TTC549 (cell line): ENCODE data around the gene CISH.

Experiments
- FAIRE-seq: peaks from 2 replicates; lab custom pipeline; 2012; peaks lifted over from hg19 to GRCh38; lab: Jason Lieb, UNC

The CISH gene

DNA sequence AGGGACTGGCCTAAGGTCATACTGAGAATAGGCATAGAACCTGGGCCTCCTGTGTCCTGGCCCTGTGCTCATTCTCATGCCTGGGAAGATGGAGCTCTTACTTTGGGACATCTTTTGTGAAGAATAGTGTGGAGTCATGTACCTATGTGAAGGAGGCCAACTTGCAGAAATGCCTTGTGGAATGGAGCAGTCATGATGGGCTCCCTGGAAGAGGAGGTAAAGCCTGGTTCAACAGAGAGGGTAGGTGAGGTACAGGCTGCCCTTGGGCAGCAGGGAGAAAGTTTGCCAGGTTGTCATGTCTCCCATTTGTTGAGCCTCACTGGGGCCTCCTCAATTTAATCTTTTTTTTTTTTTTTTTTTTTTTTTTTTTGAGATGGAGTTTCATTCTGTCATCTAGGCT lies 23.5 kb upstream of the CISH start:
- FAIRE-seq = no peak

DNA sequence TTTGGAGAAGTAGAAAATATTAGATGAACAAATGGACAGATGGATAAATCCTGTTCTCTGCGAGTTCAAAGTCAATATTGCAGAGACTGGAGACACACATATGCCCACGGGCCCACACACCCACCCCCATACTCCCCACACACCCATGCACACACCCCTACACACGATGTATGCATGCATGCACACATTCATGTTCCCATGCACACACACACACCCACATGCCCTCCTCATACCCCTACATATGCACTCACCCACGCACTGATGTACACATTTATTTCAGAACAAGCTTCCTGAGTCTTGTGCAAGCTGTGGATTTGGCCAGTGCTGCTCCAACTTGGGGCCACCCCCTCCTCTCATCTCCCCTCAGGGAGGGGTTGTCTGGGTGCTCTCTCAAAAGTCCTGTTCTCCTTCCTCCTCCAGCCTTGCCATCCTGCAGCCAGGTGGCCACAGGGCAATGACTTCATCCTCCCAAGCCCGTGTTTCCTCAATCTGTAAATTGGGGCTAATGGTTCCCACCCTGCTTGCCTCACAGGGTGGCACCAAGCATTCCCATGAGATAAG lies 21.7 kb upstream of the CISH start:
- no peak for FAIRE-seq

DNA sequence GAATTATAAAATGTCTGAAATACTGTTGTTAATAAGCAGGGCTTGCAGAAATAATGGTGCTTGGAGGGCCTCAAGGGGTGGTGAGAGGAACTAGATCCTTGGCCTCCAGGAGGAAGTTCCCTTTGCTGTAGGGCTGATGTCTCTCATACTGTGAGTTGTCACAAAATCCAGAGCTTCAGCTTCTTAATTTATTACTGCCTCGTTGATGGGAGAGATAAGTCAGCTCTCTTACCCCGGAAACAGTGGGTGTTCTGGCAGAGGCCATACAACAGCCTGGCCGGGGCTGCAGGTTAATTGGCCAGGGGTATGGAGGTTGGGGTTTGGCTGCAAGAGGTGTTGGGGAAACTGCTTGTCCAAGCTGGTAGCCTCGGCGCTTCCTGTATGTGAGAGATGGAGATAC lies 20.9 kb upstream of the CISH start:
- no peak for FAIRE-seq

DNA sequence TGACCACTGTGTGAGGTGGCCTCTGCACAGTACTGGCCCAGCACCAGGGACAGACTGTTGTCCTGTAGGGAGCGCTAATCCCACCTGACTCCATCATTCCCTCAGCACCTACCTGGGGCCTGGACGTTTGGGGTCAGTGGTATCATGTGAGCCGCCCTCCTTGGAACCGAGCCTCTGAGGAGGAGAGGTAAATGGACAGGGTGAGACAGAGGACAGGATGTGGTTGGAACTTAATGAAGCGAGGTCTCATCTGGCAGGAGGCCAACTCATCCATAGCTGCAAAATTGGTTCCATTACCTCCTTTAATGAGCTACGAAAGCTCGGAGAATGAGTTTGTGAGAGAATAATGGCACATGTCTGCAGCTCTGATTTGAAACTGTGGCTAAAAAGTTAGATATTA lies 19.3 kb upstream of the CISH start:
- FAIRE-seq = no peak

DNA sequence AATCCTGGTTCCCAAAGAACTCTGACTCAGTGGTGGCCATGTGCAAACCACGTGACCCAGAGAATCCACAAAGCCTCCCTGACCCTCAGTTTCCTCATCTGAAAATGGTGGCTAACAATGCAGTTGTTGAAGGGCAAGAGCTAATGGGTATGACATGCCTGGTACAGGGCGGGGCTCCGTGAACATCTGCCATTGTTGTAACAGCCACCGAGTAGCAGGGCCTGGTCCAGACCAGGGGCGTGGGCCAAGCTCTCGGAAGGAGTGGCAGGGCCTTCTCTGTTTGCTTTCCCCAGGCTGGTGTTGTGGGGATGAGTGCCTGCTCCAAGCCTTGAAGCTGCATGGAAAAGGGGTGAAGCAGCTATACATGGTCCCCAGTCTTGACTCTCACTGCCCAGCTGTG lies 18.8 kb upstream of the CISH start:
- FAIRE-seq = no peak

DNA sequence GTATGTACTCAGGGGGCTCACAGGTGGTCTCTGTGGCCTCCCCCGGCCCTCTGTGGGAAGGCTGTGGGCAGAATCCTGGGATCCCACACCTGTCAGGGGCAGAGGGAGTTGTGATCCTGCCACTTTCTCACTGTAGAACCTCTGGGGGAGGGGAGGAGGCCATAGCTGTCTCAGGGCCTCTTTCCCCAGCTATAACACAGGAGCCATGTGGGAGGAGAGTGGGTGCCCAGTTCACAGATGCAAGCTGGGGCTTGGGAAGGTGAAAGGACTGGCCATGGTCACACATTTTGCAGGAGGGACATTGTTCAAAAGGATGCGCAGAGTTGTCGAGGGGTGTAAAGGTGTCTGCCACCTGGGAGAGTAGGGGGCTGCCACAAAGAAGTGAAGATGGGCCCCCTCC lies 17.0 kb upstream of the CISH start:
- no peak for FAIRE-seq

DNA sequence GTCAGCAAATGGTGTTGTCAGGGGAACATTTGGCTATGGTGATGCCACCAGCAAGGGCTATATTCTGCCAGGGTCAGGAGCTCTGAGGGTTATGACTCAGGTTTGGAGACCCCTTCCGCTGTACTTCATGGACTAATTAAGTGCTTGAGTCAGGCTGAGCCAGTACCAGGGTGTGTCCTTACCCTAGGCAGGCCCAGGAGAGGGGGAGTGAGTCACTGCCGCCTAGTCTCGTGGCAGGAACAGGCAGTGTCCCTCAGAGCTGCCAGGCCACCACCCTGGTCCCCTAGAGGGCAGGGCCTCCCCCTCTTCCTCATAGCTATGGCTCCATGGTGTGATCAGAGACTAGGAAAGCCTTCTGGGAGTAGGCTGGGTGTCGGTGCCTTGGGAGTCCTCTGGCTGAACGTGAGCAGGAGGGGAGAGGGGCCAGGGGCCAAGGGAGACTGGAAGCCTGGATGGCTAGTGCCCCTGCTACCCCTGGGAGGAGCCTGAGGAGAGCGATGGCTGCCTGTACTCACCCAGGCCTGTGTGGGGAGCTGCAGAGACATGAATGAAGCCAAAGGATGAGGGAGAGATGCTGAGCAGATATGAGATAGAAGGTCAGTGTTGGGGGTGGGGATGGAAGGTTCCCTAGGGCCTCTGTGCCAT lies 16.0 kb upstream of the CISH start:
- no peak for FAIRE-seq

DNA sequence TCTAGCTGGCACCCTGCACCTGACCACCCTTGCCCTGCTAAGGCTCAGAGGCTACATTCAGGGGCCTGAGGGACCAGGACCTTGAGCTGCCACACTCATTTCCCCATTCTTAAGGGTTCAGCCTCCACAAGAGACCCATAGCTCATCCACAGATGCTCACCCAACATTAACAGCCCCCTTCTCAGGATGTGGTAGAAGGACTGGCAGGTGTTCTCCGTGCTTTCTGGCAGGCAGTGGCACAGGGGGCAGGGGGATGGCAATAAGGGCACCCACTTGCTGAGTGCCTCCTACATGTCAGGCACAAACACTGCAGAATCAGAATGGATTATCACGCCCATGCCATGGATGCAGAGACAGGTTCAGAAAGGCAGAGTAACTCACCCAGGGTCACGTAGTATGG lies 14.8 kb upstream of the CISH start:
- FAIRE-seq = no peak

DNA sequence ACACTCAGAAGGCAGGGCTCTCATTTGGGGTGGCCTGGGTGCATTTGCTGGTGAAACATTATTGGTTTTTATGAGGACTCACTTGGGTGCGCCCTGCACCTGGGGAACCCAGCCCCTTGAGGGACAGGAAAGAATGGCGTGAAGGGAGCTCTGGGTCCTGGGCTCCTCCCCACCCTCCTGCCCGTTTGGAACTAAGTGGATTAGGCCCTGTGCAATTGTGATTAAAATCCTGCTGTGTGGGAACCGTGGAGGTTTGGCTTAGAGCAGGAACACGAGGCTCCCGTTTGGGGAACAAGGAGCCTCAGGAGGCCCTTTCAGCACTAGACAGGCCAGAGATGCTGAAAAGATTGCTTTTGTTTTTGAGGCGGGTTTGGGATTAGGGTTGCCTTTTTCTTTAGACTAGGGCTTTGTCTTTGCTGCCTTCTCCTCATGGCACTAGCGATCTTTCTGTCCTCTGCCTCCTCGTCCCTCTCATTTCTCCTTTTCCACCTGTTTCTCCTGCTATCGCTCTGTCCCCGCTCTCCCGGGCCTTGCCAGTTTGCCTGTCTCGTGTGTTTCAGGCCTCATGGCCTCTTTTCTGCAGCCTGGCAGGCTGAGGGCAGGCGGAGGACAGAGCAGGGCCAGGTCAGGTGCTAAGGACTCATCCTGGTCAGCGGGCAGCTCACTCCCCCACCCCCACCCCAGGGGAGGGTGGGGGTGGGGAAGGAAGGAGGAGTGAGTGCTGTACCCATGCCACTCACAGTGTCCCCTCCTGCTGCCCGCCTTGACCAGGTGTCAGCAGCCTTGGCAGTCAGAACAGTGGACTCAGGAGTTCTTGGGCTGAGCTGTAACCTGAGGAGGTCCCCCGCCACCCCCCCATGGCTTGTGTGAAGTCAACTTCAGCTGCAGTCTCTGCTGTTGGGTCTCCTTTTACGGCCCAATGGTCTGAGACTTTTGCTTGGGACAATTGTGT lies 13.9 kb upstream of the CISH start:
- no peak for FAIRE-seq

DNA sequence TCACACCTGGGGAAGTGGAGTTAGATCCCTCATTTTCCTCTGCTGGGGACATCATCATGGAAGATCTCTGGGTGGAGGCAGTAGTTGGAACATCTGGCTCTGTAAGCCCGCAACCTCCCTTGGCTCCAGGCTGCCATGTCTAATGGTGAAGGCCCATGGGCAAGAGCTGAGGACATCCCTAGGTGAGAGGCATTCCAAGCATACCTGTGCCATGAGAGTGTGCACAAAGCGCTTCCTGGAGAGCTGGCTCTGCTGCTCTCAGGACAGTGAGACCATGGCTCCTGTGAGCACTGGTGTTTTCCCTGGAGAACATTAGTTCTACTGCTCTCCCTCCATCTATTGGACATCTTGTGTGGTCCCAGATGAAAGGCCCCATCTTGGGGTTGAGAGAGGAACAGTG lies 13.1 kb upstream of the CISH start:
- no peak for FAIRE-seq

DNA sequence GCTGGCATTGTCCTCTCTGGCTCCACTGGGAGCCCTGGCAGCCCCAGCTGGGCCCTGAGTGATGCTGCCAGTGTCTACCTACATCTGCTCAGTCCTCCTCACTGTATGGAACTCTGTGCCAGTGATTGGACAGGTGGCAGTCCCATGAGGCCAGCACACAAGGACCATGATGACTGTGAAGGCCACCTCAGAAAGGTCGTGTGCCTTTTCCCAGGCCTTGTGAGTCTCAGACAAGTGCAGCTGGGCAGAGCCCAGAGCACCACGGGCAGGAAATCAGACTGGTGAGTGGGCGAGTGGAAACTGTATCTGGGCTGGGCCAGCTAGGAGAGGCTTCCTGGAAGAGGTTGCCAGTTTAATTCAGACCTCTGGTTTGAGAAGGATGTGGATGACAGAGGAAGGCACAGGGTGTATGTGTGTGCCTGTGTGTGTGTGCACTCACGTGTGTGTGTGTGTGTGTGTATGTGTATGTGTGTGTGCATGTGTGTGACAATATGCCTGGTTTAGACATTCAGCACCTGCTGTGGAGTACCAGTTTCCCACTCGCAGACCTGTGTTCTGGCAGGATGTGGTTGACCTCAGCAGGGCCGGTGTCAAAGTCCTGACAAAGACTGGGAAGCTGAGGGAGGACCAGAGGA lies 12.4 kb upstream of the CISH start:
- no peak for FAIRE-seq

DNA sequence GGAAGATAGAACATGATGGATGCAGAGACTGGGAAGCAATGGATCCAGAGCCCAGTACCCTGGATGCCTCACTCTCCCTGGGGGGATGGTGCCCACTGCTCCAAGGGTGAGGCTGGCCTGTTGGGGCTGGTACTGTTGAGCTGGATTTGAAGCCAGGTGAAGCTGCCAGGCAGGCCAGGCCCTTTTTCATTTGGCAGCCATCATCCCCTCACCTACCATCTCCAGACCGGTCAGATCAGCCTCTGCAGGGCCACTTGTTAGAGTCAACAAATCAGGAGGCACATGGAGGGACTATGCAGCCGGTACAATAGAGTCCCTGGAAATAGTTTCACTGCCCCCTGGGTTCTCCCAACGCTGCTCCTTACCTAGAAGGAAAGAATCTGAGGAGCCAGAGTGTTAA lies 11.3 kb upstream of the CISH start:
- no peak for FAIRE-seq

DNA sequence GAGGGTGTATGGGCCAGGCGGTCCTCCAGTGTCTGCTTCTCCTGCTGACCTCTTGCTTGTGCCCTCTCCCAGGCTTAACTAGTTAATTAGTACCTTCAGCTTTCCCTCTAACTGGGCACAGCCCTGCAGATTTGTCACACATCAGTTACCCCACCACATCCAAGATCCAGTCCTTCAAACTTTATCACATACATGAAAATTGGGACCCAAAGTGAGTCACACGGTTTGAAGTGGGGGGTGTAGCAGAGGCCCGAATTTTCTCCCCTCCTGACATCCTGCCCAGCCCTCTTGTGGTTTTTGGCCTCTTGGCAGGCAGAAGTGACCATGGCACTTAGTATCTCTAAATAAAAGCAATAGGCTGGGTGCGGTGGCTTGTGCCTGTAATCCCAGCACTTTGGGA lies 9.2 kb upstream of the CISH start:
- no peak for FAIRE-seq

DNA sequence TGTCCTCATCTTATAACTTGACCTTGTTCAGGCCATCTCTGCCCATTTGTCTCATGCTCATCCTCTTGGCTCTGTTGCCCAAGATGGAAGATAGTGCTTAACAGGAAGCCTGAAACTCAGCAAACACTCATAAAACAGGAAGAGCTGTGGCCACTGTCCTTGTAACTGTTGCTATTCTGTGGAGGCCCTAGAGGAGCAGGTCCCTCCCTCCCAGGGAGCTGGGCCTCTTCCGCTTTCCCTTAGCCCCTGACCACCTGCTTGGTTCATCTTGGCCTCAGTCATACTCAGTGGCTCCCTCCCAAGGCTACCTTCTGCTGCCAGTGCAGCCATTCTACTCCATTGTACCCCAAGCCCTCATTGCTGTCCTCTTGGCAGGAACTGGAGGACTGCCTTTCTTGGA lies 8.8 kb upstream of the CISH start:
- no peak for FAIRE-seq

DNA sequence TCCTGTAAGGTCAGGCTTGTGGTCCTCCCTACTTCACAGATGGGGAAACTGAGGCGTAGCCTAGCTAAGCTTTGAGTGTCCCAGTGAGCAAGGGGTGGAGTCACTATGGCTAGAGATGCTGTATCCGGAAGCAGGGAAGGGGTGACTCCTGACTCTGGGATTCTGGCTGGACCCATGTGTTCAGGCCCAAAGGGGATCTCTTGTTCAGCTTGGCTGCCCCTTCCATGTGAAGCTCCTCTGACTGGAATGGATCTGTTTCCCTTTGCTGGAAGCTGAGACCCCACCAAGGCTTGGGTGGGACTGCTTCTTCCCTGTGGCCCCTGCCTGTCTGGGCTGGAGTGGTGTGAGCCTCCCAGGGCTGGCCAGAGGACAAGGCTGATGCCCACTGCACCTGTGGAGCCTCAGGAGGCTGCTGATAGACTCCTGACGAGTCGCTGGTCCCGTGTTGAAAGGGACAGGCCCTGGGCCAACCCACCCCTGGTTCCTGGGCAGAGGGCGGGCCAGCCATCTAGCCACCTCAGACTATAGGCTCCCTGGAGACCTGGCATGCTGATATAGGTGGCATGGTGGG lies 6.4 kb upstream of the CISH start:
- FAIRE-seq = no peak

DNA sequence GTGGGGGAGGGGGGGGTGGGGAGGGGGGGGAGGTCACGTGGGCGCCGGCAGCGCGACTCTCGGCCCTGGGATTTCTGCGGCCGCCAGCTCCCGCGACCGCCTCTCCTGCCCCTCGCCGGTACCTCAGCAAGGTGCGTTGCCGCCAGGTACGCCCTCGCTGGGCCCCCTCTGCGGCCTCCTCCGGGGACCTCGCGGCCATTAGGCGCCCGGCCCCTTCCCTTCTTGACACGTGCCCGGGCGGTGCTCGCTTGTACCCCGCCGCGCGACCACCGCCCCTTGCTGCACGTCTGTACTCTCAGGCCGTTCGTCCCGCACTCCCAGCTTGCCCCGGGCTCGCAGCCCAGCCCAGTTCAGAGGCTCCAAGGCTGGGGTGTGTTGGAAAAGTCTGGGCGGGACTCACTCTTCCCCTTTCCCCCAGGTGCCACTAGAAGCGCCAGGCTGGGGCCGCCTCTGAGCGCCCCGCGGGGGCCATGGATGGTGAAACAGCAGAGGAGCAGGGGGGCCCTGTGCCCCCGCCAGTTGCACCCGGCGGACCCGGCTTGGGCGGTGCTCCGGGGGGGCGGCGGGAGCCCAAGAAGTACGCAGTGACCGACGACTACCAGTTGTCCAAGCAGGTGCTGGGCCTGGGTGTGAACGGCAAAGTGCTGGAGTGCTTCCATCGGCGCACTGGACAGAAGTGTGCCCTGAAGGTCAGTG lies 5.7 kb upstream of the CISH start, which contains the start of gene MAPKAPK3:
MAPKAPK3 (plus strand) TSS at position 56 of the 696 bp plus-strand sequence; CDS start at position 471, 415 bp downstream.
- no peak for FAIRE-seq

DNA sequence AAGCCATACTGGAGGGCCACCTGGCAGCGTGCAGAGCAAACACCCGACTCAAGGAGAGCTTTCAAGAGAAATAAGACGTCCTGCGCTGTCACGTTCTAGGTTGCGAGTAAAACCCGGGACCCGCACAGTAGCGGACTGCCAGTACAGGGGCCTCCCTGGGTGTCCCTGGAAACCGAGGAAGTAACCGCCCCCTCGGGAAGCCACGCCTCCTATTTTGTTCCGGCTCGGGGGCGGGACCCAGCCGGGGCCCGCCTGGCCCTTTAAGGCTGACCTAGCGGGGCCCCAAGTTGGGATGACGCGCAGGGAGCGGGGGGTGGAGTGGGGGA lies 5.2 kb upstream of the CISH start:
- no peak for FAIRE-seq

DNA sequence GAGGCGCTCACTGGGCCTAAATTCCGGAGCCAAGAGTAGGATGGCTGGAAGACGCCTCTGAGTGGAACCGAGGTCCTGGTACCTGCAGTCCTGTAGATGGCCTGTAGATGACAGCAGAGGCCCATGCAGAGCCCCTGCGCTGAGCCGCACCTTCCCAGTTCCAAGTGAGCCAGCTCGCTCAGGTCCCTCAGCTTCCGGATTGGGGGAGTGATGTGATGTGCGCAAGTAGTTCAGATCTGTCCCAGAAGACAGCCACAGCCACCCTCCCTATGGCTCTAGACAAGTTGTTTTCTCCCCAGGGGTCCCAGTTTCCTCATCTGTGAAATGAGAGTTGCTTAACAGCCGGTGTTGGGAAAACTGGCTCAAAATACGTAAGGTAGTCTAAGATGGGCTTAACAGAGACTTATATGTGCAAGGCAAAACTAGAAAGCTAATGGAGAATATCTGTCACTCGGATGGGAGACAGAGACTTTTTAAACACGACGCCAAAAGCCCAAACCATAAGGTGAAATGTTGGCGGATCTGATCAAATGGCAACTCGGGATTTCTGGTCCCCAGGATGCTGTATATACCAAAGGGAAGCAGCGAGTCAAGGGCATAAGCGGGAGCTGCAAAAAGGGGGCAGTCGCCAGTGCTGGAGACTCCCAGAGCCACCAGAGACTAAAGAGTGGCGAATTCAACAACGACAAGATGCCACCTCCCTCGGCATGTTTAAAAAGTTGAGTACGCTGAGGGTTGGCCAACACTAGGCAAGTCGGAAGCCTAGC lies 4.6 kb upstream of the CISH start:
- no peak for FAIRE-seq

DNA sequence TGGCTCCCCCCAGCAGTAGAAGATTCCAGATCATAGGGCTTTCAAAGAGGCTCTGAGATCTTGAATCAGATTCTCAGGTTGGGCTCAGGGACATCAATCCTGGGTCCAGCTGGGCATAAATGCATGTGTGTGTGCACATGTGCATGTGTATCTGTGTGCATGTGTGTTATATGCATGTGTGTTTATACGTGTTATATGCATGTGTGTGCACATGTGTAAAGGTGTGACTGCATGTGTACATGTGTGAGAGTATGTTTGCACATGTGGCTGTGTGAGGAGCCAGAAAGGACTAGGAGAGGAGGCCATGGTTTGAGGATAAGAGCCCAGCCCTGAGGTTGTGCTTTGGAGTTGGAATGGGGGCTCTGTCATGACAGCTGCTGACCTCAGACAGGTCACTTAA lies 3.6 kb upstream of the CISH start:
- no peak for FAIRE-seq

DNA sequence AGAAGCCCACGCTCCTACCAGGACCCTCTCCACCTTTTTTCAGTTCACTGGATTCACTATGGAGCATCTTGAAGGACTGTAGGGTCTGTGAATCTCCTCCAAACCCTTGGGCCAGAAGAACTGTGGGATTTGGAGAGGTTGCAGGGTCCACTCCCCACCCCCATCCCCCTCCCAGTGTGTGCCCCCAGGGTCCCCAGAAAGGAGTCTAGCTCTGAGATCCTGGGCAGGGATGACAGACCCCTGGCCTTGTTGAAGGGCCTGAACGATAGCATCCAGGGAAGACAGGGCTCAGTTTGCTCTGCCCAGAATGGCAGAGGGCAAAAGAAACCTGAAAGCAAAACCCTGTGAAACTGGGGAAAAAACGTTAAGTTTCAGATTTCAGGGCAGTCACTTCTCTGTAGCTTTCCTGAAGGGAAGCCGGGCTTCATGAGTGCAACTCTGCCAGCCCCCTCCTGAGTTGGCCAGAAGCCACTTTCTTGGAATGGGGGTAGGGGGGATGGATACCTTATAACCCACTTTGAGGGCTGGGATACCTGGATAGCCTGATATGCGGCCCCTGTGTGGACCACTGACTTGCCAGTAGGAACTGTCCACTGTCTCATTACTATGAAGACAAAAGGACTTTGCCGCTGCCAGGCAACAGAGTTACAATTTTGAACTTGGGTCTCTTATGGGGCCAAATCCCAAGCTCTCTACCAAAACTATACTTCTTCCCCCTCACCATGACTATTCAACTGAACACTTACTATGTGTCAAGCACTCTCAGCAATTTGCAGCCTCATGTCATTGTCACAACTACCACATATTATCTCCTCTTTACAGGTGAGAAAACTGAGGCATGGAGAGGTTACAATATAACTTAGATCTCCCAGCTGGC lies 1.6 kb upstream of the CISH start:
- FAIRE-seq = no peak
